Measurements from ENCODE around the gene TLDC2. TPM values are rescaled to one million over a fixed set of nuclear protein-coding genes. Genes with fewer than 3 reads are reported as not detected.

TLDC2 gene
- total RNA-seq, 2 experiments from 2014 or later = not detected

DNA sequence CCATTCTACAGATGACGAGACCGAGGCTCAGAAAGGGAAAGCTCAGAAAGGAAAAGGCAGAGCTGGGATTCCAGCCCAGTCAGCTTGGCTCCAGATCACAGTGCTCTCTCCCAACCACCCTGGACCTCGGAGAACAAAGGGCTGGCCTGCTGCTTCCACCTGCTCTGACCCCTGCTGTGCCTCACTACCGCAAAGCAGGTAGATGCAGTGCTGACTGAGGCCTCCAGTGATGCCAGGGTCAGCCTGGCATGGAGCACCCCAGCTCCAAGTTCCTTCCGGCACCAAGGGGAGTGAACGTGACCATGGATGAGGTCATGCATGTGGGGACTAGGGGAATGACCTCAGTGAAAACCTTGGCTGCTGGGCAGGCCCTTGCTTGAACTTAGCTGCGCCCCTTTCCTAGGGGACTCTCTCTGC lies 20.7 kb upstream of the TLDC2 start:
- intact Hi-C loops (cut with DNase I, micrococcal nuclease) = no loop called here
- POLR2A ChIA-PET = no interaction called here
- Histone ChIP-seq H3K9me3 (ENCODE audit: control insufficient read depth in 1 of 2, insufficient read depth in 1 of 2, low read length in 2 of 2) (peaks cover 0 to 1% of the 10 kb centered on the region in 2 experiments), H3K27me3 (ENCODE audit: control insufficient read depth in 1 of 2, insufficient read depth in 2 of 2, low read length in 2 of 2) (no peaks in the 10 kb centered on the region), H3K36me3 (ENCODE audit: insufficient read depth, low read length) (no peaks in the 10 kb centered on the region), H3K27ac (ENCODE audit: low read depth in 1 of 2, low read length in 2 of 2) (no peak overlapping the region), H3K4me1 (ENCODE audit: insufficient read depth, low read length) (peaks cover 17% of the 10 kb centered on the region), H3K4me3 (ENCODE audit: low read length) (no peak overlapping the region)
- TF ChIP-seq, protein P1, sequence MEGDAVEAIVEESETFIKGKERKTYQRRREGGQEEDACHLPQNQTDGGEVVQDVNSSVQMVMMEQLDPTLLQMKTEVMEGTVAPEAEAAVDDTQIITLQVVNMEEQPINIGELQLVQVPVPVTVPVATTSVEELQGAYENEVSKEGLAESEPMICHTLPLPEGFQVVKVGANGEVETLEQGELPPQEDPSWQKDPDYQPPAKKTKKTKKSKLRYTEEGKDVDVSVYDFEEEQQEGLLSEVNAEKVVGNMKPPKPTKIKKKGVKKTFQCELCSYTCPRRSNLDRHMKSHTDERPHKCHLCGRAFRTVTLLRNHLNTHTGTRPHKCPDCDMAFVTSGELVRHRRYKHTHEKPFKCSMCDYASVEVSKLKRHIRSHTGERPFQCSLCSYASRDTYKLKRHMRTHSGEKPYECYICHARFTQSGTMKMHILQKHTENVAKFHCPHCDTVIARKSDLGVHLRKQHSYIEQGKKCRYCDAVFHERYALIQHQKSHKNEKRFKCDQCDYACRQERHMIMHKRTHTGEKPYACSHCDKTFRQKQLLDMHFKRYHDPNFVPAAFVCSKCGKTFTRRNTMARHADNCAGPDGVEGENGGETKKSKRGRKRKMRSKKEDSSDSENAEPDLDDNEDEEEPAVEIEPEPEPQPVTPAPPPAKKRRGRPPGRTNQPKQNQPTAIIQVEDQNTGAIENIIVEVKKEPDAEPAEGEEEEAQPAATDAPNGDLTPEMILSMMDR (IDR thresholded peaks at IDR 0.05) = no peak
- no peaks in the 10 kb centered on the region for H3K27me3 Mint-ChIP-seq
- no peak overlapping the region for H3K4me3 Mint-ChIP-seq
- H3K9me3 Mint-ChIP-seq = no peaks in the 10 kb centered on the region
- peak overlapping the region; percentile 38 for H3K27ac Mint-ChIP-seq
- CTCF ChIA-PET = no interaction called here
- H3K4me1 Mint-ChIP-seq (ENCODE audit: low read depth) = peaks cover 19% of the 10 kb centered on the region
- ATAC-seq (ENCODE audit: poor library complexity) (no peak), DNase-seq (no peak)
- H3K36me3 Mint-ChIP-seq (ENCODE audit: low read depth) = no peaks in the 10 kb centered on the region

- DNase-seq (no peak), ATAC-seq (ENCODE audit: poor library complexity) (no peak)
- no peaks in the 10 kb centered on the region for H3K36me3 ChIP-seq (ENCODE audit: insufficient read depth, low read length)
- CTCF ChIA-PET = no interaction called here
- H3K9me3 Mint-ChIP-seq = no peaks in the 10 kb centered on the region
- no peak overlapping the region for H3K27ac ChIP-seq (ENCODE audit: low read depth in 1 of 2, low read length in 2 of 2)
- H3K4me3 ChIP-seq (ENCODE audit: low read length) = no peak overlapping the region
- peak overlapping the region; percentile 38 for H3K27ac Mint-ChIP-seq
- TF ChIP-seq, protein P1 (IDR thresholded peaks at IDR 0.05) = no peak
- H3K27me3 Mint-ChIP-seq = peaks cover 2% of the 10 kb centered on the region
- POLR2A ChIA-PET = interaction anchor here (0.7 to 0.8 kb wide), 2 partner anchors 13 to 210 kb away, joined by 3 read pairs; partner anchors contain the start of gene SLA2
- no peaks in the 10 kb centered on the region for H3K9me3 ChIP-seq (ENCODE audit: control insufficient read depth in 1 of 2, insufficient read depth in 1 of 2, low read length in 2 of 2)
- peaks cover 19% of the 10 kb centered on the region for H3K4me1 Mint-ChIP-seq (ENCODE audit: low read depth)
- H3K4me1 ChIP-seq (ENCODE audit: insufficient read depth, low read length) = peaks cover 17% of the 10 kb centered on the region
- H3K36me3 Mint-ChIP-seq (ENCODE audit: low read depth) = no peaks in the 10 kb centered on the region
- intact Hi-C loops (cut with DNase I, micrococcal nuclease) = no loop called here
- no peaks in the 10 kb centered on the region for H3K27me3 ChIP-seq (ENCODE audit: control insufficient read depth in 1 of 2, insufficient read depth in 2 of 2, low read length in 2 of 2)
- no peak overlapping the region for H3K4me3 Mint-ChIP-seq
These were observed 19.7 kb upstream of the TLDC2 start for GRCh38 chr20:36856195-36856594.

- ATAC-seq (ENCODE audit: poor library complexity) = peak; percentile 81
- CTCF ChIA-PET = no interaction called here
- no peak overlapping the region for H3K4me3 ChIP-seq (ENCODE audit: low read length)
- H3K4me1 Mint-ChIP-seq (ENCODE audit: low read depth) = peaks cover 19% of the 10 kb centered on the region
- POLR2A ChIA-PET = interaction anchor here (0.6 to 0.8 kb wide), 3 partner anchors 14 to 384 kb away, joined by 3 read pairs; partner anchors contain the start of gene SLA2
- no peaks in the 10 kb centered on the region for H3K36me3 Mint-ChIP-seq (ENCODE audit: low read depth)
- TF ChIP-seq, protein P1 (IDR thresholded peaks at IDR 0.05) = no peak
- H3K4me1 ChIP-seq (ENCODE audit: insufficient read depth, low read length) = peaks cover 17% of the 10 kb centered on the region
- H3K27me3 Mint-ChIP-seq = peaks cover 10% of the 10 kb centered on the region
- H3K9me3 ChIP-seq (ENCODE audit: control insufficient read depth in 1 of 2, insufficient read depth in 1 of 2, low read length in 2 of 2) = no peaks in the 10 kb centered on the region
- no peaks in the 10 kb centered on the region for H3K9me3 Mint-ChIP-seq
- H3K36me3 ChIP-seq (ENCODE audit: insufficient read depth, low read length) = no peaks in the 10 kb centered on the region
- peaks cover 0 to 5% of the 10 kb centered on the region in 2 experiments for H3K27me3 ChIP-seq (ENCODE audit: control insufficient read depth in 1 of 2, insufficient read depth in 2 of 2, low read length in 2 of 2)
- DNase-seq = peak in 13 of 14 experiments; percentile 27 to 73 (median 51)
- no peak overlapping the region for H3K27ac ChIP-seq (ENCODE audit: low read depth in 1 of 2, low read length in 2 of 2)
- H3K4me3 Mint-ChIP-seq = peak overlapping the region; percentile 5
- intact Hi-C loops (cut with DNase I, micrococcal nuclease) = no loop called here
- H3K27ac Mint-ChIP-seq = peak overlapping the region; percentile 38
These were observed 19.0 kb upstream of the TLDC2 start for GRCh38 chr20:36856691-36857635.

Data from CD4-positive, alpha-beta T cell (primary cell).